Mesendoderm (in vitro differentiated cells): Measurements from ENCODE around the gene MED9.

ENCODE experiments used
- DNase-seq: peaks from one replicate; pipeline ENCODE4 v3.0.0; 2013
- H2AK5ac ChIP-seq: 2 replicates; pipeline ENCODE4 v1.6.1; 2013; ENCODE audit warnings: low read length, inconsistent platforms
- H2BK120ac ChIP-seq: 2 replicates; pipeline ENCODE4 v1.6.1; 2013; ENCODE audit warnings: low read depth, mild to moderate bottlenecking, low read length, moderate library complexity, mixed read lengths
- H2BK15ac ChIP-seq: replicated peaks from 2 replicates; pipeline ENCODE4 v1.6.1; 2013; ENCODE audit warnings: low read depth, mild to moderate bottlenecking, moderate library complexity
- H2BK5ac ChIP-seq: 2 replicates; pipeline ENCODE4 v1.6.1; 2013; ENCODE audit warnings: low read length, inconsistent platforms
- H3K18ac ChIP-seq: 2 replicates; pipeline ENCODE4 v1.6.1; 2013; ENCODE audit warnings: mild to moderate bottlenecking, low read length, mixed read lengths
- H3K23ac ChIP-seq: one replicate; pipeline ENCODE4 v1.6.1; 2013; ENCODE audit warnings: low read length
- H3K27ac ChIP-seq: 2 replicates; pipeline ENCODE4 v1.5.1; 2013; ENCODE audit warnings: low read depth, mild to moderate bottlenecking, inconsistent platforms, low read length, moderate library complexity
- H3K27me3 ChIP-seq: 2 replicates; pipeline ENCODE4 v1.6.1; 2013; ENCODE audit warnings: low read length, control low read depth, mild to moderate bottlenecking, inconsistent platforms; ENCODE audit not compliant: insufficient read depth, poor library complexity
- H3K36me3 ChIP-seq: 2 replicates; pipeline ENCODE4 v1.6.1; 2013; ENCODE audit warnings: low read length, inconsistent platforms; ENCODE audit not compliant: control insufficient read depth, insufficient read depth
- H3K4ac ChIP-seq: one replicate; pipeline ENCODE4 v1.6.1; 2013; ENCODE audit warnings: low read depth, mild to moderate bottlenecking, low read length, moderate library complexity
- H3K4me1 ChIP-seq: 2 replicates; pipeline ENCODE4 v1.6.1; 2013; ENCODE audit warnings: low read depth, low read length, inconsistent platforms; ENCODE audit not compliant: control insufficient read depth
- H3K4me2 ChIP-seq: 2 replicates; pipeline ENCODE4 v1.6.1; 2013; ENCODE audit warnings: low read length
- H3K4me3 ChIP-seq: 2 replicates; pipeline ENCODE4 v1.5.1; 2013; ENCODE audit warnings: mild to moderate bottlenecking, low read length
- H3K56ac ChIP-seq: one replicate; pipeline ENCODE4 v1.6.1; 2013; ENCODE audit warnings: low read length
- H3K79me1 ChIP-seq: 2 replicates; pipeline ENCODE4 v1.6.1; 2013; ENCODE audit warnings: low read length, inconsistent platforms
- H3K79me2 ChIP-seq: 2 replicates; pipeline ENCODE4 v1.6.1; 2013; ENCODE audit warnings: mild to moderate bottlenecking, low read length; ENCODE audit not compliant: control insufficient read depth, insufficient read depth
- H3K9ac ChIP-seq: 2 replicates; pipeline ENCODE4 v1.6.1; 2013; ENCODE audit warnings: low read length, inconsistent platforms
- H4K5ac ChIP-seq: one replicate; pipeline ENCODE4 v1.6.1; 2013; ENCODE audit warnings: low read length
- H4K8ac ChIP-seq: one replicate; pipeline ENCODE4 v1.6.1; 2013; ENCODE audit warnings: low read depth, mild to moderate bottlenecking, control low read depth, low read length, moderate library complexity
- WGBS: extraction: QIAGEN DNeasy Blood & Tissue Kit; methylation state at CpG from one replicate; pipeline ENCODE4 v1.1.7; 2013; ENCODE audit warnings: low lambda C conversion rate, missing lambda C conversion rate; ENCODE audit not compliant: insufficient coverage; ENCODE audit errors: extremely low coverage; 5-methylcytosine and 5-hydroxymethylcytosine counted together

The MED9 gene

DNA sequence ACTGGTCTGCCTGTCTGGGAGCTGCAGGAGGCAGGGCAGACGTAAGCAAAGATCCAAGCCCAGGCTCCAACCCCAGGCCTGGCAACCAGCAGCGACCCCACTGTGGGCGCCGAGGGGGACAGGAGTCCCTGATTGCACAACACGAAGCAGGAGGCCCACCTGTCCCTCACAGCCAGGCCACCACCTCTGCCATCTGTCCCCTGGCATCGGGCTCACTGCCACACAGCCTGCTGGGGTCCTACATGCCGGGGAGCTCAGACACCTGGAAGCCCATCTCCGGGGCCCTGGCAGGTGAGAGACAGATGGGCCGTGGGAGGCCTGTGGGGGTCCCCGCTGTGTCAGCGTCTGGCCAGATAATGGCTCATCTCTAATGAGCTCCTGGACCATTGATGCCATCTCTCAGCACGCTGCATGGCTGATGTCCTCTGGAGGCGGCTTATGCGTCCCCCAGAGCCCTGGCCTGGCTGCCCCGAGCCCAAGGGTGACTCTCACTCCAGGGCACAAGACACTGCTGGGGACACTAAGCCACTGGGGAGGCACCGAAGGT is 30.7 kb downstream of the MED9 start:
- Histone ChIP-seq H2BK5ac (no peak overlapping the region), H3K79me2 (no peaks in the 10 kb centered on the region), H3K36me3 (no peaks in the 10 kb centered on the region), H3K27me3 (no peaks in the 10 kb centered on the region), H3K56ac (no peak overlapping the region), H3K4ac (no peak overlapping the region), H2AK5ac (no peak overlapping the region), H4K8ac (no peak overlapping the region), H3K79me1 (no peaks in the 10 kb centered on the region), H3K18ac (no peak overlapping the region), H3K23ac (no peak overlapping the region), H3K4me3 (no peak overlapping the region), H2BK120ac (no peak overlapping the region), H3K27ac (no peak overlapping the region), H3K4me2 (no peak overlapping the region), H3K9ac (no peak overlapping the region), H4K5ac (no peak overlapping the region), H2BK15ac (no peak overlapping the region), H3K4me1 (no peaks in the 10 kb centered on the region)
- no CpG with 5 or more reads among the region's 16 CpGs for WGBS
- no peak for DNase-seq

DNA sequence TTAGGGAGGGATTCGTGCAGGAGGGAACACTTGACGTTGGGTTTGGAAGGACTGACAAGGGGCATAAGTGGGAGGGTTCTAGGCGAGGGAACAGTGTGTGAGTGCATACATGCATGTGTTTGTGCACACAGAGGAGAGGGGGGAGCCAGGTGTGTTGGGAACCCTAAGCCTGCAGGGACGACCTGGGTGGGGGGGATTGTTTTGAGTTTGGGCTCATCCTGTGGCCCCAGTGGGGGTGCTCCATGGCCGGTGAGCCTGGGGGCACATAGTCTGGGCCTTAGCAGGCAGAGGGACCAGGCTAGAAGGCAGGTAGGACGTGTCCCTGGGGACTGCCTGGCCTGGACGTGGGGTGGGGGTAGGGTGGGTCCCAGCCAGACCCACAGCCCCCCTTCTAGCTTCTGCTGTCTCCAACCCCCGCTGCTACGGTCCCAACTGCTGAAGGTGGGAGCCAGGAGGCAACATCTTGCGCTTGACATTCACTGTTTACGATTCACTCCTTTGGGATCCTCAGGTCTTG is 31.3 kb downstream of the MED9 start:
- Histone ChIP-seq H3K9ac (no peak overlapping the region), H2BK5ac (no peak overlapping the region), H3K56ac (no peak overlapping the region), H3K4me1 (no peaks in the 10 kb centered on the region), H3K79me1 (no peaks in the 10 kb centered on the region), H3K79me2 (no peaks in the 10 kb centered on the region), H2BK15ac (no peak overlapping the region), H3K4me3 (no peak overlapping the region), H3K4ac (no peak overlapping the region), H4K5ac (no peak overlapping the region), H3K27me3 (no peaks in the 10 kb centered on the region), H3K4me2 (no peak overlapping the region), H4K8ac (no peak overlapping the region), H3K23ac (no peak overlapping the region), H3K18ac (no peak overlapping the region), H2BK120ac (no peak overlapping the region), H2AK5ac (no peak overlapping the region), H3K27ac (no peak overlapping the region), H3K36me3 (no peaks in the 10 kb centered on the region)
- no peak for DNase-seq
- no CpG with 5 or more reads among the region's 11 CpGs for whole genome bisulfite sequencing

- no peak overlapping the region for H3K4ac ChIP-seq
- no peak overlapping the region for H2AK5ac ChIP-seq
- H4K5ac ChIP-seq: no peak overlapping the region
- no peak overlapping the region for H3K56ac ChIP-seq
- no peak overlapping the region for H2BK120ac ChIP-seq
- no CpG with 5 or more reads among the region's 33 CpGs for WGBS
- H3K4me2 ChIP-seq: no peak overlapping the region
- no peak overlapping the region for H3K4me3 ChIP-seq
- no peak overlapping the region for H3K18ac ChIP-seq
- no peak overlapping the region for H3K27ac ChIP-seq
- H3K9ac ChIP-seq: no peak overlapping the region
- no peaks in the 10 kb centered on the region for H3K79me2 ChIP-seq
- H2BK5ac ChIP-seq: no peak overlapping the region
- H3K36me3 ChIP-seq: no peaks in the 10 kb centered on the region
- no peak overlapping the region for H2BK15ac ChIP-seq
- H3K23ac ChIP-seq: no peak overlapping the region
- no peak for DNase-seq
- H3K4me1 ChIP-seq: no peaks in the 10 kb centered on the region
- H3K27me3 ChIP-seq: no peaks in the 10 kb centered on the region
- H3K79me1 ChIP-seq: no peaks in the 10 kb centered on the region
- no peak overlapping the region for H4K8ac ChIP-seq
Observed at GRCh38 chr17:17508646-17509591, 32.1 kb downstream of the MED9 start.

GRCh38 chr17:17509601-17510425 is 33.0 kb downstream of the MED9 start:
- Histone ChIP-seq H2BK5ac (no peak overlapping the region), H2AK5ac (no peak overlapping the region), H3K23ac (no peak overlapping the region), H2BK120ac (no peak overlapping the region), H3K9ac (no peak overlapping the region), H3K4ac (no peak overlapping the region), H3K79me2 (no peaks in the 10 kb centered on the region), H3K4me2 (no peak overlapping the region), H3K4me3 (no peak overlapping the region), H3K36me3 (no peaks in the 10 kb centered on the region), H3K79me1 (no peaks in the 10 kb centered on the region), H4K8ac (no peak overlapping the region), H3K56ac (no peak overlapping the region), H3K18ac (no peak overlapping the region), H4K5ac (no peak overlapping the region), H3K4me1 (no peaks in the 10 kb centered on the region), H3K27me3 (no peaks in the 10 kb centered on the region), H2BK15ac (no peak overlapping the region), H3K27ac (no peak overlapping the region)
- WGBS: no CpG with 5 or more reads among the region's 21 CpGs
- DNase-seq: no peak

GRCh38 chr17:17510456-17511292 is 33.9 kb downstream of the MED9 start:
- no peak for DNase-seq

More at GRCh38 chr17:17510456-17511292, 33.9 kb downstream of the MED9 start:
- Histone ChIP-seq H3K4me3 (no peak overlapping the region), H3K56ac (no peak overlapping the region), H3K4me1 (no peaks in the 10 kb centered on the region), H2BK15ac (no peak overlapping the region), H3K27me3 (no peaks in the 10 kb centered on the region), H3K79me1 (no peaks in the 10 kb centered on the region), H3K4me2 (no peak overlapping the region), H3K36me3 (no peaks in the 10 kb centered on the region), H3K9ac (no peak overlapping the region), H3K18ac (no peak overlapping the region), H2AK5ac (no peak overlapping the region), H2BK120ac (no peak overlapping the region), H4K8ac (no peak overlapping the region), H2BK5ac (no peak overlapping the region), H3K4ac (no peak overlapping the region), H3K23ac (no peak overlapping the region), H3K27ac (no peak overlapping the region), H3K79me2 (no peaks in the 10 kb centered on the region), H4K5ac (no peak overlapping the region)
- no CpG with 5 or more reads among the region's 20 CpGs for WGBS
